Heart right ventricle (tissue), 16 donors: ENCODE measurements around the gene SLC2A8. TPM values are rescaled to one million over a fixed set of nuclear protein-coding genes. Genes with fewer than 3 reads are reported as not detected.

ENCODE experiments used
- ATAC-seq, 8 donors: fragments of 200-7000 bp; cut with Tn5 transposase; one replicate each; pipeline ENCODE4 v1.9.1; 2020; ENCODE audit warnings: mild to moderate bottlenecking in 8 of 8, moderate library complexity in 8 of 8, moderate number of reproducible peaks in 1 of 8
- DNase-seq, 2 donors: peaks; one replicate each; pipeline ENCODE4 v3.0.0-alpha.2; 2020
- H3K27ac ChIP-seq, 10 donors: fragments of 200-600 bp; sonication (generic) in 2 of 10; one replicate each; pipeline versions ENCODE4 v1.5.0 to v1.8.0; 2020 to 2022; ENCODE audit warnings: mild to moderate bottlenecking in 3 of 10
- H3K27me3 ChIP-seq, 7 donors: fragments of 200-600 bp; one replicate each; pipeline ENCODE4 v1.8.0; 2021 to 2022; ENCODE audit warnings: mild to moderate bottlenecking in 2 of 7
- H3K36me3 ChIP-seq, 9 donors: fragments of 200-600 bp; sonication (generic) in 1 of 9; one replicate each; pipeline versions ENCODE4 v1.5.0 to v1.8.0; 2020 to 2022; ENCODE audit warnings: mild to moderate bottlenecking in 2 of 9
- H3K4me1 ChIP-seq, 9 donors: fragments of 200-600 bp; sonication (generic) in 1 of 9; one replicate each; pipeline versions ENCODE4 v1.5.0 to v1.8.0; 2020 to 2022; ENCODE audit warnings: mild to moderate bottlenecking in 4 of 9
- H3K4me3 ChIP-seq, 10 donors: fragments of 200-600 bp; sonication (generic) in 2 of 10; one replicate each; pipeline versions ENCODE4 v1.5.0 to v1.8.0; 2020 to 2022; ENCODE audit warnings: mild to moderate bottlenecking in 7 of 10, moderate library complexity in 2 of 10
- H3K9me3 ChIP-seq, 11 donors: fragments of 200-600 bp in 10 of 11; sonication (generic) in 2 of 11; one replicate each; pipeline versions ENCODE4 v1.5.0 to v1.8.0; 2013 to 2022; ENCODE audit warnings: mild to moderate bottlenecking in 2 of 11, control low read depth in 1 of 11, moderate library complexity in 1 of 11
- CTCF ChIP-seq, 9 donors: fragments of 200-600 bp; sonication (generic) in 2 of 9; IDR thresholded peaks; one replicate each; pipeline versions ENCODE4 v1.5.0 to v1.8.0; 2021 to 2022; ENCODE audit warnings: antibody characterized with exemption in 9 of 9, mild to moderate bottlenecking in 5 of 9, moderate library complexity in 1 of 9
- WGBS, 2 donors: extraction: QIAGEN DNeasy Blood & Tissue Kit; methylation state at CpG; one replicate each; pipeline ENCODE4 v1.1.7; 2013; ENCODE audit warnings: inconsistent platforms in 1 of 2; 5-methylcytosine and 5-hydroxymethylcytosine counted together
- intact Hi-C, 10 donors: fragments of 100-400 bp; cut with DNase I; formaldehyde crosslinking; loops; one replicate each; pipeline versions ENCODE4 v1.11.1 to v1.14.2; 2022
- polyA plus RNA-seq, 2 donors: library from polyadenylated mRNA; stranded (reverse); fragments of 200-250 nt; gene quantifications; one replicate each; pipeline ENCODE4 v1.2.3, GENCODE V29; 2013
- total RNA-seq, 10 donors: library from RNA; stranded (reverse); fragmentation: NEBNext Ultra II Directional in 3 of 10; extraction: Animal tissue kit (Norgen Biotek cat#: 25700) in 3 of 10; gene quantifications; one replicate each; pipeline versions ENCODE4 v1.2.1 to v1.2.4, GENCODE V29; 2021 to 2023
- donor health status: Arrhythmogenic right ventricular cardiomyopathy.
- donor health status: ischemic (EF 13 %, LVEDD 7.1; RV severe dilation, severe dysfunction).
- donor health status: healthy with polysubstance abuse.
- donor health status: DM: no; HTN: yes; CAD: no.
- donor health status: DM: no; HTN: no; CAD: no.
- donor health status: ischemic (EF 25% LVEDD 6.9; RV normal size, moderate dysfunction).
- donor health status: ischemic (EF 25% LVEDD 5.7; RV mildly dilated, moderate dysfunction).
- donor health status: healthy.
- donor health status: DM: yes; HTN: yes; CAD: no.
- donor health status: Ischemic cardiomyopathy.
- donor health status: ischemic (EF 35%, LVEDD 5.7; RV mildly dilated, moderate dysfunction).
- donor health status: nonischemic (EF 11% LVEDD 7.7; RV severe dilation, severe dysfunction).
- donor health status: DM: yes; HTN: yes; CAD: no.
- donor health status: PGD.
- donor health status: ischemic (EF 29% LVEDD 5.4; RV normal size, mild dysfunction).
- donor health status: nonischemic (EF 23%, LVEDD 6.1; RV moderate dilation, normal function).

Gene SLC2A8
- total and polyA plus RNA-seq, 12 donors: 10.0 to 26.7 (median 13.2) TPM

- Histone ChIP-seq H3K27me3 (no peaks in the 10 kb centered on the region), H3K9me3 (no peaks in the 10 kb centered on the region), H3K4me1 (peaks cover 2 to 26% (median 10%) of the 10 kb centered on the region in 9 donors), H3K4me3 (no peak overlapping the region), H3K36me3 (peaks cover 1 to 84% (median 40%) of the 10 kb centered on the region in 9 donors), H3K27ac (no peak overlapping the region)
- ATAC-seq: no peak
- TF ChIP-seq CTCF (IDR thresholded peaks at IDR 0.05): no peak
- intact Hi-C loops: no loop called here
- DNase-seq: no peak
- 94 to 96% methylated on average over 8 of the region's 8 CpGs for WGBS, 2 donors
Observed at GRCh38 chr9:127430415-127430814, 33.4 kb downstream of the SLC2A8 start.

- Histone ChIP-seq H3K27ac (no peak overlapping the region), H3K36me3 (peaks cover 10 to 100% (median 87%) of the 10 kb centered on the region in 9 donors), H3K4me1 (no peaks in the 10 kb centered on the region), H3K9me3 (no peaks in the 10 kb centered on the region), H3K27me3 (no peaks in the 10 kb centered on the region), H3K4me3 (no peak overlapping the region)
- WGBS, 2 donors: 87 to 90% methylated on average over 12 of the region's 12 CpGs
- ATAC-seq: no peak
- DNase-seq: no peak
- TF ChIP-seq CTCF (IDR thresholded peaks at IDR 0.05): no peak
- intact Hi-C loops: loop anchor here in 1 of 10 donors (5.0 kb wide), 1 partner anchor 1090 kb away; no protein-coding TSS in a partner anchor
Observed at GRCh38 chr9:127437497-127438264, 40.7 kb downstream of the SLC2A8 start.

- 93 to 94% methylated on average over 9 of the region's 9 CpGs for WGBS, 2 donors
- peaks cover 10 to 100% (median 91%) of the 10 kb centered on the region in 9 donors for H3K36me3 ChIP-seq
- ATAC-seq (no peak), DNase-seq (no peak)
- H3K9me3 ChIP-seq: no peaks in the 10 kb centered on the region
- no peaks in the 10 kb centered on the region for H3K27me3 ChIP-seq
- intact Hi-C loops: loop anchor here in 1 of 10 donors (5.0 kb wide), 1 partner anchor 1089 kb away; no protein-coding TSS in a partner anchor
- no peaks in the 10 kb centered on the region for H3K4me1 ChIP-seq
- no peak overlapping the region for H3K27ac ChIP-seq
- TF ChIP-seq CTCF (IDR thresholded peaks at IDR 0.05): no peak
- no peak overlapping the region for H3K4me3 ChIP-seq
Observed at GRCh38 chr9:127438394-127438793, 41.4 kb downstream of the SLC2A8 start.

- H3K4me1 ChIP-seq: peaks cover 0 to 16% (median 10%) of the 10 kb centered on the region in 9 donors
- no peak overlapping the region for H3K4me3 ChIP-seq
- no peaks in the 10 kb centered on the region for H3K27me3 ChIP-seq
- H3K27ac ChIP-seq: no peak overlapping the region
- DNase-seq (no peak), ATAC-seq (no peak)
- no peak for TF ChIP-seq CTCF (IDR thresholded peaks at IDR 0.05)
- peaks cover 0 to 100% (median 87%) of the 10 kb centered on the region in 9 donors for H3K36me3 ChIP-seq
- intact Hi-C loops: no loop called here
- peaks cover 0 to 3% (median 0%) of the 10 kb centered on the region in 11 donors for H3K9me3 ChIP-seq
- WGBS, 2 donors: 87 to 95% methylated on average over 17 of the region's 17 CpGs
Observed at GRCh38 chr9:127444283-127444920, 47.4 kb downstream of the SLC2A8 start.
